Erythroblast (primary cell): ENCODE data around the gene IL6.

Source experiments
- GATA1 ChIP-seq: IDR thresholded peaks from 2 replicates; pipeline ENCODE4 v1.6.1; 2011; ENCODE audit warnings: low read depth, mild to moderate bottlenecking, control low read depth, low read length, moderate library complexity
- POLR2A ChIP-seq: IDR thresholded peaks from 2 replicates; pipeline ENCODE4 v1.6.1; 2011; ENCODE audit warnings: mild to moderate bottlenecking, low read length

GRCh38 chr7:22698767-22699166 lies 28.2 kb upstream of the IL6 start:
- no peak for TF ChIP-seq POLR2A
- TF ChIP-seq GATA1: no peak
